COLO668 (cell line): ENCODE measurements around the gene TGFB2.
"Not testable (repeated sequence)": the region's sequence is repeated elsewhere in the genome, so short reads cannot be mapped to it uniquely, and the experiment has no call there.

Experiments
- DNase-seq: peaks from one replicate; lab custom pipeline; 2025; ENCODE audit not compliant: unreplicated experiment; lab: John Stamatoyannopoulos, UW

Gene TGFB2

GRCh38 chr1:218344814-218345672, at the start of gene TGFB2:
Gene TGFB2 (plus strand): TSS chr1:218345336. CDS start chr1:218346702, 1,366 bp downstream.
- DNase-seq = peak; percentile 52

- no peak for DNase-seq
These were observed 49.0 kb upstream of the TGFB2 start for GRCh38 chr1:218296162-218296561.

DNA sequence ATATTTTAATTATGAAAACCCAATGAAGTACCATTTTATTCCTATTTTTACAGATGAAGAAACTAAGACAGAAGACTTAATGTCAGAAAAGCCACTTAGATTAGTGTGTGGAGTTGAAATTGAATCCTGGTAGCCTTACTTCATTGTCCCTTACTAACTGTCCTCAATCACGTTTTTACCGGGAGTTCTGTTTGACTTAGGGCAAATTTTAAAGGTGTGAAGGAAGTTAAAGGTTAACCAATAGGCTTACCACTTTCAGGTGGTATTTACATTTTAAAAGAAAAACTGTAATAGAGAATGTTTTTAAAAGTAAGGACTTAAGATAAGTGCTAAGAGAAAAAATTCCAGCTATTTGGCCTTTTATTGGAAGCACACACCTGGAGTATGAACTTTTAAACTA, 47.7 kb upstream of the TGFB2 start:
- no peak for DNase-seq

- DNase-seq = no peak
These were observed 47.3 kb upstream of the TGFB2 start for GRCh38 chr1:218297867-218298266.

DNA sequence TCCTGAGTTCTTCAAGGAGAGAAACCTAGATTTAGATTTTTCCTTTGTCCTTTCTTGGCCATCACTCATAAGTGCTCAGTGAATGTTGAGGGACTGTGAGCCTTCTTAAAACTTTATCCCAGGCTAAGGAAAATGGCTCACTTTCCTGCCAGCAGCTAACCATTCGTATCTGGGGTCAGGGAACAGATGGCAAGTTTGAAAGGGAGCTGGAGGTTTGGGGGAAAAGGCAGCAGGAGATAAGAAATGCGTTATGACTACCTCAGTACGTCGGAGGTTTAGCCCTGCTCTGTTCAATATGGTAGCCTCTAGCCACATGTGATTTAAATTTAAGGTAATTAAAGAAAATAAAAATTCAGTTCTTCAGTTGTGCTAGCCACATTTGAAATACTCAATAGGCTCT, 46.7 kb upstream of the TGFB2 start:
- DNase-seq = no peak

- DNase-seq = no peak
These were observed 45.7 kb upstream of the TGFB2 start for GRCh38 chr1:218299416-218299815.

DNA sequence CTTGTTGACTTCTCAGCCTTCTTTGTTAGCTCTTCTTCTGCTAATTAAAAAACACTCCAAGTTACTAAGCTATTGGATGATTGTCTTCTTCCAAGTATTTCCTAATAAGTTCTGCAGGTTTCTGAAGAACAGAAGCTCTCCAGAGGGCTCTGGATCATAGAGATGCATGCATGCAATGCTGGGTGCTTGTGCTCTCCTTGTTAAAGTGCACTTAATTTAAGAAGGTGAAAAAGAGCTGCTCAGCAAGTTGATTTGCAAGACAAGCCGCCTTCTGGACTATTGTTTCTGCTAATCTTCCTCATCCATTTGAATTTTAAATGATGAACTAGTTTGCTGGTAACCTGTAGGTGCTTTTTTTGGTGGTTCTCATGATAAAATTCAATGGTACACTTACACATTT, 43.9 kb upstream of the TGFB2 start:
- no peak for DNase-seq

DNA sequence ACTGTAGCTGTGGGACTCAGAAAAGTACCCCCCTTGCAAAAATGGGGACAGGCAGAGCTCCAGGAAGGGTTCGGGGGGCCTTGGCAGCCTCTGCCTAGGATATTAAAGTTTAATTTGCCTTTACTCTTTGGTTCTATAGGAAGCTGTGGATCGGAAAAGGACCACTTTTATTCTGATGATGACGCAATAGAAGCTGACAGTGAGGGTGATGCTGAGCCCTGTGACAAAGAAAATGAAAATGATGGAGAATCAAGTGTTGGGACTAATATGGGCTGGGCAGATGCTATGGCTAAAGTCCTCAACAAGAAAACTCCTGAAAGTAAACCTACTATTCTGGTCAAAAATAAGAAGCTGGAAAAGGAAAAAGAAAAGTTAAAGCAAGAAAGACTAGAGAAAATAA, 43.0 kb upstream of the TGFB2 start:
- no peak for DNase-seq

GRCh38 chr1:218303176-218303879, 41.8 kb upstream of the TGFB2 start:
- DNase-seq = no peak

DNA sequence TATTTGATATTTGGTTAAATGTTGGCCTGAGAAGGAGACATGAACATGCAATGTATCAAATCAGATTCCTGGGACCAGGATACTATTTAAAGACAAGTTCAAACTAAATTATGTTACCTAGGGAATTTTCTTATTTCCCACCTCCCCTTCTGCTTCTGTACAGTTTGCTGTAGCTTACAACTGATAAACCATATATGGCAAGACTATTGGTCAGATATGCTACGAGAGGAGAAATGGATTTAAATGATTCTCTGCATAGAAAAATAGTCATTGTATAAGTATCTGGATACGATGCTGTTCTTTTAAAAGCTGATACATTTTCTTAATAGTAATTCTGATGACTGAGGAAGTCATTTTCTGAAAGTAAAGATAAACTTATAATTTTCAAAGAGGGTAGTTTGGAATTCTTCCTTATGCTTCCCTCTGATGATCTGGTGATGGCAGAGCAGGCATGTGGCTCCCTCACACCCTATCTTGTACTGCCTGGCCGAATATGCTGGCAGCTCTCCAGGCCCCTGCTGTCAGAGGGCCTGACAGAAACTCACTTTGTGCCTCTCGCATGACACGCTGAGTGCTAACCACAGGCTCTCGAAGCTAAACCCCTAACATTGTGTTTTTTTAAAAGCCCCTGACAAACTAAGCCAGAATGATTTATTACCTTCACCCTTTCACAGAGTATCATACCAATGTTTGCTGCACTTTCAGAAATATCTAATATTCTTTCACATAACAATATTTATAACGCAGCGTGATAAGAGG, 40.7 kb upstream of the TGFB2 start:
- DNase-seq = peak; percentile 59

- no peak for DNase-seq
These were observed 39.6 kb upstream of the TGFB2 start for GRCh38 chr1:218305472-218306064.

- no peak for DNase-seq
These were observed 32.6 kb upstream of the TGFB2 start for GRCh38 chr1:218312509-218312908.

GRCh38 chr1:218314316-218314715, 30.8 kb upstream of the TGFB2 start:
- no peak for DNase-seq

- DNase-seq = no peak
These were observed 29.5 kb upstream of the TGFB2 start for GRCh38 chr1:218315638-218316037.

GRCh38 chr1:218317061-218317460, 28.1 kb upstream of the TGFB2 start:
- DNase-seq = no peak

DNA sequence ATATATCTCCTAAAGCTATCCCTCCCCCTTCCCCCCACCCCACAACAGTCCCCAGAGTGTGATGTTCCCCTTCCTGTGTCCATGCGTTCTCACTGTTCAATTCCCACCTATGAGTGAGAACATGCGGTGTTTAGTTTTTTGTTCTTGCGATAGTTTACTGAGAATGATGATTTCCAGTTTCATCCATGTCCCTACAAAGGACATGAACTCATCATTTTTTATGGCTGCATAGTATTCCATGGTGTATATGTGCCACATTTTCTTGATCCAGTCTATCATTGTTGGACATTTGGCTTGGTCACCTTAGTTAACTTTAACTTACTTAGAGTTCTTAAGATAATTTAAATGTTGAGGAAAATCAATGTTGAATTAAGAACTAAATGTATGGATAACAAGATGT, 25.0 kb upstream of the TGFB2 start:
- not testable (repeated sequence) for DNase-seq

DNA sequence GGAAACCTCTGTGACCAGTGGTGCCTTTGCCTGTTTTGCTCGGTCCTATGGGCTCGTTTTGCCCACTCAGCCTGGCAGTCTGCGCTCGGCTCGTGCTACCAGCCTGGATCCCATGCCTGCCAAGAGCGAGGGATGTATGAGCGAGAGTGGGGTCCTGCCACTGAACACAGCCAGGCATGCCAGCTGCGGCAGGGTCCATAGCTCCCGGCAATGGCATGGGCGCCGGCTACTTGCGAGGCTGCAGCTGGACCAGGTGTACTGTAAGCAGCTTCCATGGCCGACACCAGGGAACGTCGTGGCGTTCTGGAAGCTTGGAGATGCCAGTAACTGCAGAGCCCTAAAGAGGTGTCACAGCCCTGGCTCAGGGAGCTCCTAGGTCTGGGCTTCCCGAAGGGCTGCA, 22.4 kb upstream of the TGFB2 start:
- no peak for DNase-seq

- DNase-seq = no peak
These were observed 21.4 kb upstream of the TGFB2 start for GRCh38 chr1:218323568-218324225.

DNA sequence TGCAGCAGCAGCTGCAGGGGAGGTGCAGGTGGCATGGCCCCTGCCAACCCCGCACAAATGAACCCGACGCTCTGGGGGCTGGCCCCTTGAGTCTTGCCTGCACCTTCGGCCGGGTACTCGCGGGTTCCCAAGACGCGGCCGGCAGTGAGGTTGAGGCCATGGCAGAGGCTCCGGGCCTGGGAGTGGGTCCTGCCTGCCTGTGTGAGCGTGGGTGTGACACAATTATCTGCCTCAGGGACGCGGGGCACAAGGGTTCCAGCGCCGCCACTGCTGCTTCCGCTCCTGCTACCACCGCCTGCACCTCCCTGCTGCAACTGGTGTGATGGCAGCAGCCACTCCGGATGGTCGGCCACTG, 20.9 kb upstream of the TGFB2 start:
- no peak for DNase-seq

GRCh38 chr1:218328769-218329168, 16.4 kb upstream of the TGFB2 start:
- DNase-seq = no peak
